ENCODE measurements around the gene PLEKHH1.

PLEKHH1 gene

DNA sequence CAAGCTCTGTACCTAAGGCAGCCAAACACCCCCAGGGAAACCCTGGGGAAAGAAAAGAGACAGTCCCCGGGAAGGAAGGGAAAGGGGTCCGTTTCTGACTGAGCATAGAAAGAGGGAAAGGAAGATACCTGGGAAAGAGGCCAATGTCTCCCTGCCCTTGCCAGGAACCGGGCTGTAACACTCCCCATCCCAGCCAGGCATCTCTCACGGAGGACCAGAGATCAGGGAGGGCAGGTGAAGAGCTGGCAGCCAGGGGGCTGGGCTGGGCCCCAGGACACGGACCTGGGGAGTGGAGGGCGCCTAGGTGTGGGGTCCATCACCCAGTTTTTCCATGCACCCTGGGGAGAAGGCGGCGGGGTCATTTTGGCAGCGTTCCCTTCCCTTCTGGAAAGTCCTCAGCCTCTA lies 18.9 kb upstream of the PLEKHH1 start:
- Histone ChIP-seq H3K4me3 (ENCODE audit: control insufficient read depth in 1 of 7, extremely low read depth in 1 of 7, insufficient read depth in 4 of 7, low read depth in 2 of 7, low read length in 6 of 7) (peak overlapping the region; percentile 54 to 85 (median 65)), H3K36me3 (ENCODE audit: control insufficient read depth in 4 of 4, insufficient read depth in 4 of 4, low read length in 3 of 4) (no peaks in the 10 kb centered on the region), H3K9me3 (ENCODE audit: control extremely low read depth in 1 of 5, control insufficient read depth in 4 of 5, insufficient read depth in 2 of 5, low read depth in 1 of 5, low read length in 4 of 5) (no peaks in the 10 kb centered on the region), H3K4me1 (ENCODE audit: control extremely low read depth in 1 of 4, control insufficient read depth in 4 of 4, insufficient read depth in 4 of 4, low read length in 3 of 4) (peaks cover 0 to 30% (median 20%) of the 10 kb centered on the region in 4 experiments), H3K27ac (ENCODE audit: insufficient read depth in 1 of 2, low read depth in 1 of 2, low read length in 2 of 2, poor library complexity in 1 of 2, severe bottlenecking in 2 of 2) (no peak overlapping the region), H3K27me3 (replicated peaks in 2 of 5; ENCODE audit: control insufficient read depth in 4 of 5, insufficient read depth in 5 of 5, low read length in 4 of 5) (peaks cover 0 to 22% (median 11%) of the 10 kb centered on the region in 5 experiments)
- CTCF ChIA-PET: interaction anchor here (1.0 to 5.9 kb wide), 5 partner anchors 12 to 87 kb away, joined by 3 to 33 read pairs (median 4); partner anchors contain the start of gene TMEM229B
- DNase-seq: no peak
- 81% methylated on average over 8 of the region's 9 CpGs for WGBS (ENCODE audit: insufficient coverage)
- POLR2A ChIA-PET: interaction anchor here (0.6 to 1.2 kb wide), 2 partner anchors 8 to 34 kb away, joined by 3 read pairs; no protein-coding TSS in a partner anchor

DNA sequence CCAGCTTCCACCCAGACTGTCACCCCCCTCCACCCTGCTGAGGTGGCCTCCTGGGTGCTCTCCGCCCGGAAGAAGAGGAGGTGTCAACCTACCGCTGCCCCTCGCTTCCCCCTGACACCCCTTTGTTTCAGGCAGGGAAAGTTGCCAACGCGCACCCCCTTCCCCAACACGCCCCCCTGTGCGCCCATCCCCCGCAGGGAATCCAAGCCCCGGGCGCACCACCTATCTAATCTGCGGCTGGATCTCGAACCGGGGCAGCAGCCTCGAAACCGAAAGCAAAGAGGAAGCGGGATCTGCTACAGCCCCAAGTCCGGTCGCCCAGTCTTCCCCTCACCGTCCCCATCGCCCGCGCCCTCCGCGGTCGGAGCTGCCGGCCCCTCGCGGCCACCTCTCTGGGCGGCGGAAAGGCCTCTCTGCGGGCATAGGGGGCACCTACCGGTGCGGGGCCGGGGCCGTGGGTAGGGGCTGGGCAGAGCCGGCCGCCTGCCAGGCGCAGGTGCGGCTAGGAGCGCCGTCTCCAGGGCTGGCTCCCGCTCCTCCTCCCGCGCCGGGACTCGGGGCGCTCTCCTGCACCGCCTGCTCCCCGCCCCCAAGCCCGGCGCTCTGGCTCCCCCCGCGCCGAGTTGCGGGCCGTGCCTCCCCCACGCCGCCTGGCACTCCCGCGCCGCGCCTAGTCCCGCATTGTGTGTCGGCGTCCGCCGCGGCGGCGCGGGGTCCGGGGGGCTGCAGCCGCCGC lies 18.3 kb upstream of the PLEKHH1 start:
- POLR2A ChIA-PET: no interaction called here
- peaks cover 0 to 26% (median 17%) of the 10 kb centered on the region in 5 experiments for H3K27me3 ChIP-seq (replicated peaks in 2 of 5; ENCODE audit: control insufficient read depth in 4 of 5, insufficient read depth in 5 of 5, low read length in 4 of 5)
- H3K4me1 ChIP-seq (ENCODE audit: control extremely low read depth in 1 of 4, control insufficient read depth in 4 of 4, insufficient read depth in 4 of 4, low read length in 3 of 4): peaks cover 0 to 30% (median 20%) of the 10 kb centered on the region in 4 experiments
- peak overlapping the region; percentile 54 to 85 (median 65) for H3K4me3 ChIP-seq (ENCODE audit: control insufficient read depth in 1 of 7, extremely low read depth in 1 of 7, insufficient read depth in 4 of 7, low read depth in 2 of 7, low read length in 6 of 7)
- 2% methylated on average over 39 of the region's 75 CpGs for WGBS (ENCODE audit: insufficient coverage)
- CTCF ChIA-PET: interaction anchor here (2.8 to 5.9 kb wide), 3 partner anchors 11 to 87 kb away, joined by 22 to 33 read pairs (median 32); no protein-coding TSS in a partner anchor
- H3K36me3 ChIP-seq (ENCODE audit: control insufficient read depth in 4 of 4, insufficient read depth in 4 of 4, low read length in 3 of 4): no peaks in the 10 kb centered on the region
- peak; percentile 57 to 81 (median 77) for DNase-seq
- no peak overlapping the region for H3K27ac ChIP-seq (ENCODE audit: insufficient read depth in 1 of 2, low read depth in 1 of 2, low read length in 2 of 2, poor library complexity in 1 of 2, severe bottlenecking in 2 of 2)
- no peaks in the 10 kb centered on the region for H3K9me3 ChIP-seq (ENCODE audit: control extremely low read depth in 1 of 5, control insufficient read depth in 4 of 5, insufficient read depth in 2 of 5, low read depth in 1 of 5, low read length in 4 of 5)

- H3K9me3 ChIP-seq (ENCODE audit: control extremely low read depth in 1 of 5, control insufficient read depth in 4 of 5, insufficient read depth in 2 of 5, low read depth in 1 of 5, low read length in 4 of 5): no peaks in the 10 kb centered on the region
- POLR2A ChIA-PET: no interaction called here
- peaks cover 0 to 25% (median 22%) of the 10 kb centered on the region in 5 experiments for H3K27me3 ChIP-seq (replicated peaks in 2 of 5; ENCODE audit: control insufficient read depth in 4 of 5, insufficient read depth in 5 of 5, low read length in 4 of 5)
- H3K27ac ChIP-seq (ENCODE audit: insufficient read depth in 1 of 2, low read depth in 1 of 2, low read length in 2 of 2, poor library complexity in 1 of 2, severe bottlenecking in 2 of 2): no peak overlapping the region
- CTCF ChIA-PET: interaction anchor here (1.3 to 5.9 kb wide), 3 partner anchors 11 to 189 kb away, joined by 3 to 32 read pairs (median 22); no protein-coding TSS in a partner anchor
- peak overlapping the region; percentile 48 to 85 (median 64) for H3K4me3 ChIP-seq (ENCODE audit: control insufficient read depth in 1 of 7, extremely low read depth in 1 of 7, insufficient read depth in 4 of 7, low read depth in 2 of 7, low read length in 6 of 7)
- peaks cover 0 to 30% (median 20%) of the 10 kb centered on the region in 4 experiments for H3K4me1 ChIP-seq (ENCODE audit: control extremely low read depth in 1 of 4, control insufficient read depth in 4 of 4, insufficient read depth in 4 of 4, low read length in 3 of 4)
- peak in 1 of 3 donors; percentile 29 for DNase-seq
- WGBS (ENCODE audit: insufficient coverage): 13% methylated on average over 23 of the region's 45 CpGs
- no peaks in the 10 kb centered on the region for H3K36me3 ChIP-seq (ENCODE audit: control insufficient read depth in 4 of 4, insufficient read depth in 4 of 4, low read length in 3 of 4)
Measured at GRCh38 chr14:67515386-67516079, 17.6 kb upstream of the PLEKHH1 start.

DNA sequence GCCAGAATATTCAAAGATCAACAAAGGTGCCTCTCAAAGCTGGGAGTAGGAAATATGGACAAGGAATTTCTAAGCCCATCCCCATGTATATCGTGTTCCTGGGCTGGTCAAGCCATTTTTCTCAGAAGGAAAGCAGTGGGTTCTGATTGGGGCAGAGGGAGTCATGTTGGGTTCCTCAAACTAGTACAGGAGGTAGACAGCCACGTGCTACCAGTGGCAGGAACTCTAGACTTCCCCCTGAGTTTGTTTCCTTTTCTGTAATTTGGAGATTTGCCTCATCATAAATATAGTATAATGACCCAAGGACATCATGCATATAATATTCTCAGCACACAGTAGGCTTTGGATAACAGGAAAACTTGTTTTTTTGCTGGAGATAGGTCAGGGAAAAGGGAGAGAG lies 16.4 kb upstream of the PLEKHH1 start:
- WGBS (ENCODE audit: insufficient coverage): 0% methylated on average over 1 of the region's 2 CpGs
- Histone ChIP-seq H3K4me1 (ENCODE audit: control extremely low read depth in 1 of 4, control insufficient read depth in 4 of 4, insufficient read depth in 4 of 4, low read length in 3 of 4) (peaks cover 0 to 30% (median 20%) of the 10 kb centered on the region in 4 experiments), H3K27me3 (replicated peaks in 2 of 5; ENCODE audit: control insufficient read depth in 4 of 5, insufficient read depth in 5 of 5, low read length in 4 of 5) (peaks cover 0 to 36% (median 27%) of the 10 kb centered on the region in 5 experiments), H3K27ac (ENCODE audit: insufficient read depth in 1 of 2, low read depth in 1 of 2, low read length in 2 of 2, poor library complexity in 1 of 2, severe bottlenecking in 2 of 2) (no peak overlapping the region), H3K9me3 (ENCODE audit: control extremely low read depth in 1 of 5, control insufficient read depth in 4 of 5, insufficient read depth in 2 of 5, low read depth in 1 of 5, low read length in 4 of 5) (no peaks in the 10 kb centered on the region), H3K4me3 (ENCODE audit: control insufficient read depth in 1 of 7, extremely low read depth in 1 of 7, insufficient read depth in 4 of 7, low read depth in 2 of 7, low read length in 6 of 7) (no peak overlapping the region), H3K36me3 (ENCODE audit: control insufficient read depth in 4 of 4, insufficient read depth in 4 of 4, low read length in 3 of 4) (no peaks in the 10 kb centered on the region)
- ChIA-PET POLR2A (no interaction called here), CTCF (interaction anchor here (0.6 to 2.8 kb wide), 6 partner anchors 10 to 187 kb away, joined by 3 to 22 read pairs (median 3); no protein-coding TSS in a partner anchor)
- DNase-seq: peak in 2 of 3 donors; percentile 8 to 44

DNA sequence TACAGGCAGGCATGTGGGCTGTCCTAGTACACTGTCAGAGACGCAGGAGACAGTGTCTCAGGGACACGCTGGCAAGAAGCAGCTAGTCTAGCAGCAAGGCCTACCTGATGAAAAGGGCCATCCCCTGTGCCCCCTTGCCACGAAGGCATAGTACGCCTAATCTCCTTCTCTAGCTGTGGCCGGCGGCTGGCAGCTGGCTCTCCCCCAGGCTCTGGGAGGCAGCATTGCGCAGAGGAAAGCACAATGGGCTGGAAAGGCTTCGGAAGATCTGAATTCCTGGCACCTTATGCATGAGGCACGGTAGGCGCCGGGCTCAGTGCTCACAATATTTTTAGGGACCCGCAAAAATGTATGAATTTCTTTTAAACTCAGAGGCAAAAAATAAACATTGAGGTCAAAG lies 16.0 kb upstream of the PLEKHH1 start:
- no peaks in the 10 kb centered on the region for H3K9me3 ChIP-seq (ENCODE audit: control extremely low read depth in 1 of 5, control insufficient read depth in 4 of 5, insufficient read depth in 2 of 5, low read depth in 1 of 5, low read length in 4 of 5)
- H3K4me1 ChIP-seq (ENCODE audit: control extremely low read depth in 1 of 4, control insufficient read depth in 4 of 4, insufficient read depth in 4 of 4, low read length in 3 of 4): peaks cover 0 to 30% (median 20%) of the 10 kb centered on the region in 4 experiments
- DNase-seq: no peak
- no peaks in the 10 kb centered on the region for H3K36me3 ChIP-seq (ENCODE audit: control insufficient read depth in 4 of 4, insufficient read depth in 4 of 4, low read length in 3 of 4)
- H3K27ac ChIP-seq (ENCODE audit: insufficient read depth in 1 of 2, low read depth in 1 of 2, low read length in 2 of 2, poor library complexity in 1 of 2, severe bottlenecking in 2 of 2): no peak overlapping the region
- H3K27me3 ChIP-seq (replicated peaks in 2 of 5; ENCODE audit: control insufficient read depth in 4 of 5, insufficient read depth in 5 of 5, low read length in 4 of 5): peaks cover 0 to 40% (median 24%) of the 10 kb centered on the region in 5 experiments
- ChIA-PET CTCF (interaction anchor here (0.6 to 2.8 kb wide), 6 partner anchors 9 to 92 kb away, joined by 3 to 22 read pairs (median 3); no protein-coding TSS in a partner anchor), POLR2A (no interaction called here)
- no peak overlapping the region for H3K4me3 ChIP-seq (ENCODE audit: control insufficient read depth in 1 of 7, extremely low read depth in 1 of 7, insufficient read depth in 4 of 7, low read depth in 2 of 7, low read length in 6 of 7)
- 84% methylated on average over 11 of the region's 12 CpGs for WGBS (ENCODE audit: insufficient coverage)

GRCh38 chr14:67519406-67519805 lies 13.7 kb upstream of the PLEKHH1 start:
- H3K27ac ChIP-seq (ENCODE audit: insufficient read depth in 1 of 2, low read depth in 1 of 2, low read length in 2 of 2, poor library complexity in 1 of 2, severe bottlenecking in 2 of 2): no peak overlapping the region
- POLR2A ChIA-PET: no interaction called here
- H3K36me3 ChIP-seq (ENCODE audit: control insufficient read depth in 4 of 4, insufficient read depth in 4 of 4, low read length in 3 of 4): no peaks in the 10 kb centered on the region
- H3K27me3 ChIP-seq (replicated peaks in 2 of 5; ENCODE audit: control insufficient read depth in 4 of 5, insufficient read depth in 5 of 5, low read length in 4 of 5): peaks cover 0 to 62% (median 25%) of the 10 kb centered on the region in 5 experiments
- CTCF ChIA-PET: interaction anchor here (1.5 kb wide), 1 partner anchor 9 kb away, joined by 6 read pairs; no protein-coding TSS in a partner anchor
- H3K9me3 ChIP-seq (ENCODE audit: control extremely low read depth in 1 of 5, control insufficient read depth in 4 of 5, insufficient read depth in 2 of 5, low read depth in 1 of 5, low read length in 4 of 5): no peaks in the 10 kb centered on the region
- DNase-seq: no peak
- H3K4me1 ChIP-seq (ENCODE audit: control extremely low read depth in 1 of 4, control insufficient read depth in 4 of 4, insufficient read depth in 4 of 4, low read length in 3 of 4): peaks cover 0 to 21% (median 19%) of the 10 kb centered on the region in 4 experiments
- no peak overlapping the region for H3K4me3 ChIP-seq (ENCODE audit: control insufficient read depth in 1 of 7, extremely low read depth in 1 of 7, insufficient read depth in 4 of 7, low read depth in 2 of 7, low read length in 6 of 7)
- WGBS (ENCODE audit: insufficient coverage): 96% methylated on average over 4 of the region's 5 CpGs
